ENCODE results near the gene PGAM2.

DNA sequence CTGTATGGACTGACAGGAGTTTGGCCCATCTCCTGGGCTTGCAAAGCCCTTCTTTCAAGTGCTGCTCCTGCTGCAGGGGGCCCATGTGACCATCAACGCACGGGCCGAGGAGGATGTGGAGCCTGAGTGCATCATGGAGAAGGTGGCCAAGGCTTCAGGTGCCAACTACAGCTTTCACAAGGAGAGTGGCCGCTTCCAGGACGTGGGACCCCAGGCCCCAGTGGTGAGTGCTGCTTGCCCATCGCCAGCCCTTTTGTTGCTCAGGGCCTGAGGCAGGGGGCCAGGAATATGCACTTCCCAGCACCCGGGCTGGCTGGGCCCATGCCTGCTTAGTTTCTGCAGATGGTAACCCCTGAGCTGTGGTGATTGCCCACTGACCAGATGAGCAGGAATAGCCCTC lies 8.7 kb downstream of the PGAM2 start:
- TF ChIP-seq, protein P1, sequence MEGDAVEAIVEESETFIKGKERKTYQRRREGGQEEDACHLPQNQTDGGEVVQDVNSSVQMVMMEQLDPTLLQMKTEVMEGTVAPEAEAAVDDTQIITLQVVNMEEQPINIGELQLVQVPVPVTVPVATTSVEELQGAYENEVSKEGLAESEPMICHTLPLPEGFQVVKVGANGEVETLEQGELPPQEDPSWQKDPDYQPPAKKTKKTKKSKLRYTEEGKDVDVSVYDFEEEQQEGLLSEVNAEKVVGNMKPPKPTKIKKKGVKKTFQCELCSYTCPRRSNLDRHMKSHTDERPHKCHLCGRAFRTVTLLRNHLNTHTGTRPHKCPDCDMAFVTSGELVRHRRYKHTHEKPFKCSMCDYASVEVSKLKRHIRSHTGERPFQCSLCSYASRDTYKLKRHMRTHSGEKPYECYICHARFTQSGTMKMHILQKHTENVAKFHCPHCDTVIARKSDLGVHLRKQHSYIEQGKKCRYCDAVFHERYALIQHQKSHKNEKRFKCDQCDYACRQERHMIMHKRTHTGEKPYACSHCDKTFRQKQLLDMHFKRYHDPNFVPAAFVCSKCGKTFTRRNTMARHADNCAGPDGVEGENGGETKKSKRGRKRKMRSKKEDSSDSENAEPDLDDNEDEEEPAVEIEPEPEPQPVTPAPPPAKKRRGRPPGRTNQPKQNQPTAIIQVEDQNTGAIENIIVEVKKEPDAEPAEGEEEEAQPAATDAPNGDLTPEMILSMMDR (IDR thresholded peaks at IDR 0.05) = no peak
- TF ChIP-seq POLR2A (IDR thresholded peaks at IDR 0.05) = no peak
